ENCODE data around the gene GAPDH. TPM values are rescaled to one million over a fixed set of nuclear protein-coding genes. Genes with fewer than 3 reads are reported as not detected.

Gene GAPDH
- polyA plus RNA-seq, 1 of the 3 experiments (the other 2 are of a cell fraction), result 8,077 TPM

DNA sequence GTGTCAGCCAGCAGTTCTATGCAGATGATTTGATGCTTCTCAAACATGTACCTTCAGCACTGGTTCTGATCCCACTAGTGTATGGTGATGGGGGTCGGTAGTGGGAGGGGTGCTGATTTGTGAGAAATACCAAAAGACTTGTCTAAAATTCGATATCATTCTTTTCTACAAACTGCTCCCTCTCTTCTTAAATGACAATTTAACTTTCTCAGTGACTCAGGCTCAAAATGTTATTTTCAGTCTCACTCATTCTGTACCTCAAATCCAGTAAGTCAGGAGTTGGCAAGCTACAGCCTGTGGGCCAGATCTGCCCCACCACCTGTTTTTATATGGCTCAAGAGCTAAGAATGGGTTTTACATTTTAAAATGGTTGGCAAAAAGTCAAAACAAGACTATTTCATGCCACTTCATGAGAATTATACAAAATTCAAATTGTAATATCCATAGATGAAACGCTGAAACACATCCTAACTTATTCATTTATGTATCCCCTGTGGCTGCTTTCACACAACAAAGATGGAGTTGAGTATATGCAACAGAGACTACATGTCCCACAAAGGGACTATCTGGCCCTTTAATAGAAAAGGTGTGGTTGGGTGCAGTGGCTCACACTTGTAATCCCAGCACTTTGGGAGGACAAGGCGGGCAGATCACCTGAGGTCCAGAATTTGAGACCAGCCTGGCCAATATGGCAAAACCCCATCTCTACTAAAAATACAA, 40.4 kb downstream of the GAPDH start (continued):
- TF ChIP-seq, protein P1, sequence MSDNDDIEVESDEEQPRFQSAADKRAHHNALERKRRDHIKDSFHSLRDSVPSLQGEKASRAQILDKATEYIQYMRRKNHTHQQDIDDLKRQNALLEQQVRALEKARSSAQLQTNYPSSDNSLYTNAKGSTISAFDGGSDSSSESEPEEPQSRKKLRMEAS (IDR thresholded peaks at IDR 0.05; ENCODE audit: low read depth), result no peak

DNA sequence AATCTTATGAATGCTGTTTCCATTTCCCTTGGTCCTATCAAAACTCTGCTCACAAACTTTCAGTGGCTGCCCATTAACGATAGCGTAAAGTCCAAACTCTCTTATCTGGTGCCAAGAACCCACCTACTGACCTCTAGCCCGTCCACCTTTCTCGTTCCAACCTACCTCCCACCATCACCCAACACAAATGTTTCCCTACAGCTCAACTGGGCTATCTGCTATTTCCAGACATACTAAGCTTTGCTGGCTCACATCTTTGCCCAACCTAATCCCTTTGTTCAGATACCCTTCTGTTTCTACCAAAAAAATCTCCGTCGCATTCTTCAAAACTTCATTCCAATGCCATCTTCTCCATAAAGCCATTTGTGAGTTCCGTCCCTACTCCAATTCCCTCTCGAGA, 41.3 kb downstream of the GAPDH start:
- Histone ChIP-seq H3K4me1 (ENCODE audit: control insufficient read depth in 1 of 2, insufficient read depth in 2 of 2, low read depth in 1 of 2, low read length in 1 of 2) (no peaks in the 10 kb centered on the region), H3K9me2 (no peaks in the 10 kb centered on the region), H3K79me2 (ENCODE audit: insufficient read depth) (peaks cover 20% of the 10 kb centered on the region), H3K27ac (ENCODE audit: low read depth in 2 of 2, low read length in 1 of 2) (no peak overlapping the region), H2AFZ (ENCODE audit: low read depth) (no peak overlapping the region), H3K27me3 (ENCODE audit: insufficient read depth) (no peaks in the 10 kb centered on the region), H3F3A (replicated peaks; ENCODE audit: insufficient read depth) (peaks cover 54% of the 10 kb centered on the region), H3K9me3 (no peaks in the 10 kb centered on the region), H3K4me2 (no peak overlapping the region), H3K36me3 (replicated peaks in 1 of 2; ENCODE audit: control insufficient read depth in 1 of 2, insufficient read depth in 2 of 2, low read length in 1 of 2) (peaks cover 62 to 82% of the 10 kb centered on the region in 2 experiments), H3K4me3 (ENCODE audit: low read depth in 2 of 2, low read length in 1 of 2) (no peak overlapping the region), H4K20me1 (ENCODE audit: insufficient read depth) (no peaks in the 10 kb centered on the region), H3K9ac (no peak overlapping the region)
- TF ChIP-seq, protein P2, sequence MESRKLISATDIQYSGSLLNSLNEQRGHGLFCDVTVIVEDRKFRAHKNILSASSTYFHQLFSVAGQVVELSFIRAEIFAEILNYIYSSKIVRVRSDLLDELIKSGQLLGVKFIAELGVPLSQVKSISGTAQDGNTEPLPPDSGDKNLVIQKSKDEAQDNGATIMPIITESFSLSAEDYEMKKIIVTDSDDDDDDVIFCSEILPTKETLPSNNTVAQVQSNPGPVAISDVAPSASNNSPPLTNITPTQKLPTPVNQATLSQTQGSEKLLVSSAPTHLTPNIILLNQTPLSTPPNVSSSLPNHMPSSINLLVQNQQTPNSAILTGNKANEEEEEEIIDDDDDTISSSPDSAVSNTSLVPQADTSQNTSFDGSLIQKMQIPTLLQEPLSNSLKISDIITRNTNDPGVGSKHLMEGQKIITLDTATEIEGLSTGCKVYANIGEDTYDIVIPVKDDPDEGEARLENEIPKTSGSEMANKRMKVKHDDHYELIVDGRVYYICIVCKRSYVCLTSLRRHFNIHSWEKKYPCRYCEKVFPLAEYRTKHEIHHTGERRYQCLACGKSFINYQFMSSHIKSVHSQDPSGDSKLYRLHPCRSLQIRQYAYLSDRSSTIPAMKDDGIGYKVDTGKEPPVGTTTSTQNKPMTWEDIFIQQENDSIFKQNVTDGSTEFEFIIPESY (IDR thresholded peaks at IDR 0.05; ENCODE audit: borderline replicate concordance, low read depth), result no peak
- TF ChIP-seq TCF12 (IDR thresholded peaks at IDR 0.05) (no peak), SMC3 (IDR thresholded peaks at IDR 0.05; ENCODE audit: low read depth, low read length) (no peak), FOXJ3 (CRISPR knock-in tag; IDR thresholded peaks at IDR 0.05) (no peak), CHD2 (IDR thresholded peaks at IDR 0.05; ENCODE audit: low read length, partially characterized antibody) (no peak), POLR2AphosphoS5 (IDR thresholded peaks at IDR 0.05; ENCODE audit: low read depth, low read length) (no peak), MXI1 (IDR thresholded peaks at IDR 0.05; ENCODE audit: low read depth, low read length) (no peak), RAD21 (IDR thresholded peaks at IDR 0.05; ENCODE audit: low read length) (no peak)
- DNase-seq, result no peak
- POLR2A ChIA-PET, result no interaction called here
- CTCF ChIA-PET, result interaction anchor here (0.8 to 2.1 kb wide), 2 partner anchors 12 to 38 kb away, joined by 3 to 9 read pairs; no protein-coding TSS in a partner anchor
- WGBS (ENCODE audit: low lambda C conversion rate), result 94% methylated on average over 8 of the region's 8 CpGs

DNA sequence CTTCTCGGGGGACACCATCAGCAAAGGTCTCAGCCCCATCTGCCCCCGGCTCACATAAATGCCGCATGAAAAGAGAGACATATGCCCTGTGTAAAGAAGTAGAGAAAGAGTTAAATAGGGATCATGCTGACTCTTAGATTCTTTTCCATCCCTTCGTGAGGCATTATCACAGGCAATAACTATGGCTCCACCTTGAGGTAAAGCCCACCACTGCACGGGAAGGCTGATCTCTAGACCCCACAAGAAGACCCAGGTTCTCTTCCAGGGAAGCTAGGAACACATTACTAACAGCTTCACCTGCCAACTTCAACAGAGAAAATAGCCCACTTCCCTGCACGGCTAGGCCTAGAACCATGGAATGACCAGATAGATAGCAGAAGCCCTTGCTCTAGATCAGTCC, 47.9 kb downstream of the GAPDH start:
- no peaks in the 10 kb centered on the region for H3K4me1 ChIP-seq (ENCODE audit: control insufficient read depth in 1 of 2, insufficient read depth in 2 of 2, low read depth in 1 of 2, low read length in 1 of 2)
- H3K27ac ChIP-seq (ENCODE audit: low read depth in 2 of 2, low read length in 1 of 2), result no peak overlapping the region
- TF ChIP-seq, protein P3, sequence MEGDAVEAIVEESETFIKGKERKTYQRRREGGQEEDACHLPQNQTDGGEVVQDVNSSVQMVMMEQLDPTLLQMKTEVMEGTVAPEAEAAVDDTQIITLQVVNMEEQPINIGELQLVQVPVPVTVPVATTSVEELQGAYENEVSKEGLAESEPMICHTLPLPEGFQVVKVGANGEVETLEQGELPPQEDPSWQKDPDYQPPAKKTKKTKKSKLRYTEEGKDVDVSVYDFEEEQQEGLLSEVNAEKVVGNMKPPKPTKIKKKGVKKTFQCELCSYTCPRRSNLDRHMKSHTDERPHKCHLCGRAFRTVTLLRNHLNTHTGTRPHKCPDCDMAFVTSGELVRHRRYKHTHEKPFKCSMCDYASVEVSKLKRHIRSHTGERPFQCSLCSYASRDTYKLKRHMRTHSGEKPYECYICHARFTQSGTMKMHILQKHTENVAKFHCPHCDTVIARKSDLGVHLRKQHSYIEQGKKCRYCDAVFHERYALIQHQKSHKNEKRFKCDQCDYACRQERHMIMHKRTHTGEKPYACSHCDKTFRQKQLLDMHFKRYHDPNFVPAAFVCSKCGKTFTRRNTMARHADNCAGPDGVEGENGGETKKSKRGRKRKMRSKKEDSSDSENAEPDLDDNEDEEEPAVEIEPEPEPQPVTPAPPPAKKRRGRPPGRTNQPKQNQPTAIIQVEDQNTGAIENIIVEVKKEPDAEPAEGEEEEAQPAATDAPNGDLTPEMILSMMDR (IDR thresholded peaks at IDR 0.05), result peak; percentile 33
- no peak for TF ChIP-seq YY1 (IDR thresholded peaks at IDR 0.05; ENCODE audit: low read depth)
- no peak overlapping the region for H3K4me3 ChIP-seq (ENCODE audit: low read depth in 2 of 2, low read length in 1 of 2)
- 85% methylated on average over 6 of the region's 6 CpGs for WGBS (ENCODE audit: low lambda C conversion rate)
- H3K36me3 ChIP-seq (replicated peaks in 1 of 2; ENCODE audit: control insufficient read depth in 1 of 2, insufficient read depth in 2 of 2, low read length in 1 of 2), result peaks cover 67 to 82% of the 10 kb centered on the region in 2 experiments
- peaks cover 29% of the 10 kb centered on the region for H3K79me2 ChIP-seq (ENCODE audit: insufficient read depth)
- H3F3A ChIP-seq (replicated peaks; ENCODE audit: insufficient read depth), result peaks cover 8% of the 10 kb centered on the region
- H3K27me3 ChIP-seq (ENCODE audit: insufficient read depth), result no peaks in the 10 kb centered on the region
- CTCF ChIA-PET, result interaction anchor here (0.5 to 2.8 kb wide), 5 partner anchors 12 to 112 kb away, joined by 3 to 13 read pairs (median 4); partner anchors contain the start of gene VAMP1
- H2AFZ ChIP-seq (ENCODE audit: low read depth), result no peak overlapping the region
- no peaks in the 10 kb centered on the region for H4K20me1 ChIP-seq (ENCODE audit: insufficient read depth)
- H3K4me2 ChIP-seq, result no peak overlapping the region
- H3K9me3 ChIP-seq, result no peaks in the 10 kb centered on the region
- POLR2A ChIA-PET, result no interaction called here
- H3K9me2 ChIP-seq, result no peaks in the 10 kb centered on the region
- no peak overlapping the region for H3K9ac ChIP-seq
- DNase-seq, result peak; percentile 39
